AG04449 (cell line): Measurements from ENCODE around the gene MYOM1.

Experiments used
- CTCF ChIA-PET: fragments of 350-600 bp; formaldehyde crosslinking; extraction: SDS; loops from one replicate; lab custom pipeline; 2021; ENCODE audit warnings: antibody characterized with exemption; lab: Yijun Ruan, JAX
- POLR2A ChIA-PET: fragments of 400-600, 350-600 bp; formaldehyde crosslinking; extraction: SDS; loops from one replicate; lab custom pipeline; 2020; ENCODE audit warnings: antibody characterized with exemption, inconsistent platforms; lab: Yijun Ruan, JAX
- DNase-seq: peaks from one replicate; pipeline ENCODE4 v3.0.0-alpha.2; 2010; ENCODE audit warnings: low read depth, low spot score
- H3K4me3 ChIP-seq: 2 replicates; pipeline ENCODE4 v1.5.1; 2011; ENCODE audit warnings: low read depth, mild to moderate bottlenecking, control low read depth, low read length
- TF ChIP-seq, protein P1 (sequence below): IDR thresholded peaks from one replicate; pipeline ENCODE4 v1.5.1; 2011; ENCODE audit warnings: mild to moderate bottlenecking, moderate library complexity, low read length, control low read depth, inconsistent platforms; ENCODE audit not compliant: insufficient read depth; ENCODE audit errors: missing control alignments

The MYOM1 gene

GRCh38 chr18:3218819-3219218, 949 bp downstream of the MYOM1 start:
- no peak overlapping the region for H3K4me3 ChIP-seq
- TF ChIP-seq, protein P1, sequence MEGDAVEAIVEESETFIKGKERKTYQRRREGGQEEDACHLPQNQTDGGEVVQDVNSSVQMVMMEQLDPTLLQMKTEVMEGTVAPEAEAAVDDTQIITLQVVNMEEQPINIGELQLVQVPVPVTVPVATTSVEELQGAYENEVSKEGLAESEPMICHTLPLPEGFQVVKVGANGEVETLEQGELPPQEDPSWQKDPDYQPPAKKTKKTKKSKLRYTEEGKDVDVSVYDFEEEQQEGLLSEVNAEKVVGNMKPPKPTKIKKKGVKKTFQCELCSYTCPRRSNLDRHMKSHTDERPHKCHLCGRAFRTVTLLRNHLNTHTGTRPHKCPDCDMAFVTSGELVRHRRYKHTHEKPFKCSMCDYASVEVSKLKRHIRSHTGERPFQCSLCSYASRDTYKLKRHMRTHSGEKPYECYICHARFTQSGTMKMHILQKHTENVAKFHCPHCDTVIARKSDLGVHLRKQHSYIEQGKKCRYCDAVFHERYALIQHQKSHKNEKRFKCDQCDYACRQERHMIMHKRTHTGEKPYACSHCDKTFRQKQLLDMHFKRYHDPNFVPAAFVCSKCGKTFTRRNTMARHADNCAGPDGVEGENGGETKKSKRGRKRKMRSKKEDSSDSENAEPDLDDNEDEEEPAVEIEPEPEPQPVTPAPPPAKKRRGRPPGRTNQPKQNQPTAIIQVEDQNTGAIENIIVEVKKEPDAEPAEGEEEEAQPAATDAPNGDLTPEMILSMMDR = no peak
- DNase-seq = no peak
- POLR2A ChIA-PET = no interaction called here
- CTCF ChIA-PET = interaction anchor here (2.1 kb wide), 1 partner anchor 20 kb away, joined by 6 read pairs; no protein-coding TSS in a partner anchor

GRCh38 chr18:3217948-3218647, 1.7 kb downstream of the MYOM1 start:
- no peak for DNase-seq
- POLR2A ChIA-PET = no interaction called here
- CTCF ChIA-PET = interaction anchor here (0.9 to 1.4 kb wide), 3 partner anchors 21 to 452 kb away, joined by 3 read pairs; no protein-coding TSS in a partner anchor
- TF ChIP-seq, protein P1 = no peak
- no peak overlapping the region for H3K4me3 ChIP-seq

DNA sequence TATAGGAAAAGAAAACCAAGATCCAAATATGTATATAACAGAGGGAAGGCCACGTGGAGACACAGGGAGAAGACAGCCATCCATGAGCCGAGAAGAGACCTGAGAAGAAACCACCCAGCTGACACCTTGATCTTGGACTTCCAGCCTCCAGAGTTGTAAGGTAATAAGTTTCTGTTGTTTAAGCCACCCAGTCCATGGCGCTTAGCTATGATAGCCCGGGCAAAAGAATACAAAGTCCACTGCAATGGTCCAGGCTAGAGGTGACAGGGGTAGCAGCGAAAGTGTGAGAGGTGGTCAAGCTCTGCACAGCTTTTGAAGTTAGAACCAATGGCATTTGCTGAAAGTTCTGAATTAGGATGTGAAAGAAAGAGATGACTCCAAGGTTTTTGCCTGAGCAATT, 2.8 kb downstream of the MYOM1 start:
- ChIA-PET POLR2A (no interaction called here), CTCF (interaction anchor here (1.3 to 1.4 kb wide), 2 partner anchors 22 to 451 kb away, joined by 3 read pairs; no protein-coding TSS in a partner anchor)
- TF ChIP-seq, protein P1 = no peak
- no peak for DNase-seq
- H3K4me3 ChIP-seq = no peak overlapping the region

- TF ChIP-seq, protein P1 = no peak
- ChIA-PET CTCF (no interaction called here), POLR2A (no interaction called here)
- no peak overlapping the region for H3K4me3 ChIP-seq
- DNase-seq = no peak
Observed at GRCh38 chr18:3214855-3215637, 4.7 kb downstream of the MYOM1 start.

DNA sequence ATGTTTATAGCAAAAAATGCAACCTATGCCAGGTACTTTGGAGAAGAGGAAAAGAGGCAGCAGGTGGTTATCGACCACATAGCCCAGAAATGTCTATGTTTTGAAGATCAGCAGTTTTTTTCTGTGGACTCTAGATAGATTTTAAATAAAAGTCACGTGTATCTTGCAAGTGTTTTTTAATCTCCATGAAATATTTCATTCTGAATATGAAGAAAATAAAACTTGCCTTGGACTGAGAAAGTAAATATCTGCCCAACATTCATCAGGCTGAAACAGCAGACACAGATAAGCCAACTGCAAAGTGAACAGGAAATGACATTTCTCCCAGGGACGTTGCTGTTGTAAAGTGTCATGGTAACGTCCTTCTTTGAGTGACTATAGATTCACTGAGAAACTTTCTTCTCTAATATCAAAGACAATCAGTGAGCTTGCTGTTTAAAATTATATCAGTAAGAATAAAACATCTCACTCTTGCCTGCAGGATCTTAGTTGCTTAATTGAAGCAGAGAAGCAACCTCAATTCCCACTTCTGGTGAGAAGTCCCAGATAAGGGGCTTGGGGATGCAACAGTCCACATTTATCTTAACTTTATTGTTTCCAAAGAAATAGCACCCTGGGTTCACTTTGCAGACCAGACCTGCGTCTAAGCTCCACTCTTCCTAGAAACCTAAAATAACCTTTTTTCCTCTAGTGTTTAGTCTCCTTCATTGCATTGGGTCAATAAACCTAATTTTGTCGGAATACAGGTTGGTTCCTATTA, 6.3 kb downstream of the MYOM1 start:
- no peak overlapping the region for H3K4me3 ChIP-seq
- CTCF ChIA-PET = no interaction called here
- POLR2A ChIA-PET = no interaction called here
- TF ChIP-seq, protein P1 = no peak
- no peak for DNase-seq

- ChIA-PET POLR2A (no interaction called here), CTCF (no interaction called here)
- H3K4me3 ChIP-seq = no peak overlapping the region
- TF ChIP-seq, protein P1 = no peak
- DNase-seq = no peak
Observed at GRCh38 chr18:3212657-3213056, 7.1 kb downstream of the MYOM1 start.
